ENCODE data around the gene SLIT3.
"Not testable (repeated sequence)": the region's sequence is repeated elsewhere in the genome, so short reads cannot be mapped to it uniquely, and the experiment has no call there.

Gene SLIT3

DNA sequence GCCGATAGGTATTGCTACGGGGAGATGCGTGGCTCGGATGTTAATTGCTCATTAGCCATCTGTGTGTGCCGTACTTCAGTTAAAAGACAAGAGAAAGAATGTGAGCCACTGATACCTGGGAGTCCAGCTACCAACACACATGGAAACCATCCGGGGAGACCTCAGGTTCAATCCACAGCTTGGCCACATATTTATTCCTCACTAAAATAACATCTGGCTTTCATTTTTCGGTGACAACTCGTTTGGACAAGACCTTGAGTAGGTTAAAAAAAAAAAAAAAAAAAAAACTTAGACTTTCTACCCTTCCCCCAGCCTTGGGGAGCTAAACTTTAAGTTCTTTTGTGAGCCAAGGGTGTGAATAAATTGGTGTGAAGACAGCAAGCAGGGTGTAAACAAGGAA lies 84.1 kb downstream of the SLIT3 start:
- DNase-seq, result no peak

DNA sequence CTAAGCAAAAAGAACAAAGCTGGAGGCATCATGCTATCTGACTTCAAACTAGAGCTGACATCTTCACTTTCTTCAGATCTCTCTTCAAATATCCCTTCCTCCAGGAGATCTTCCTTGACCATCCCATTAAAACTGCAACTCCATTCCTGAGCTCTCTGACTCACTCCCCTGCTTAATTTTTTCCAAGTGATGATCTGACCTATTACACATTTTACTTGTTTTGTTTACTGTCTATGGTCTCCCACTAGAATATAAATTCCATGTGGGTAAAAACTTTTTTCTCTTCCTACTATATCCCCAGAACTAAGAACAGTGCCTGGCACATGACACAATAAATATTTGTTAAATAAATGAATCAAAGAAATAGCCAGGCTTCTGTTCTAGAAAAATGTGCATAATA lies 87.5 kb downstream of the SLIT3 start:
- no peak for DNase-seq

DNA sequence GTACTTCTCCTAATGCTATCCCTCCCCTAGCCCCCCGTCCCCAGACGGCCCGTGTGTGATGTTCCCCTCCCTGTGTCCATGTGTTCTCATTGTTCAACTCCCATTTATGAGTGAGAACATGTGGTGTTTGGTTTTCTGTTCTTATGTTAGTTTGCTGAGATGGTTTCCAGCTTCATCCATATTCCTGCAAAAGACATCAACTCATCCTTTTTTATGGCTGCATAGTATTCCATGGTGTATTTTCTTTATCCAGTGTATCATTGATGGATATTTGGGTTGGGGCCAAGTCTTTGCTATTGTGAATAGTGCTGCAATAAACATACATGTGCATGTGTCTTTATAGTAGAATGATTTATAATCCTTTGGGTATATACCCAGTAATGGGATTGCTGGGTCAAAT lies 89.2 kb downstream of the SLIT3 start:
- DNase-seq, result not testable (repeated sequence)

DNA sequence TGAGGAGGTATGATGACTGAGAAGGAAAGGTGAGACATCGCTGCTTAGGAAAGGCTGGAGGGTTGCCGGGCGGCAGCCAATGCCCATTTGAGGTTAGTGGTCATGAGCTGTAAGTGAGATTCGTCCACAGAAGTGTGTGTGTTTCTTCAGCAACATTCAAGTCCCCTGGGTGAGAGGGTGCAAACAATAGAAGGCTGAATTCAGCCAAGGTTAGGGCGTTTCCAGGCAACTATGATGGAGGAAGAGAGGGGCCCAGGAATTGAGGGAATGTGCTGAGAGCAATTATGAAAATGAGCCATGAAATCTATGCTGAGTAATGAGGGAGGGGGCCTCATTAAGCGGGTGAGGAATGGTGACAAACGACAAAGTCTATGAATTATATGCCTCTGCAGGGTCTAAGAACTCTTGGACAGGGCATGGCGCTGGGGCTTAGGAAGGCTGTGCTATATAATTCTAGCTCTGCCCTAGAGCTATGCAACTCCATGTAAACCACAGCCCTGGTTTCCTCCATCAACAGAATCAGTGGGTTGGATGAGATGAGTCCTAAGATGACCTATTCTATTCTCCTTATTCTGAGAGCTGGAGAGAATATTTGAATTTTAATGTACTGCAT lies 96.0 kb downstream of the SLIT3 start:
- no peak for DNase-seq

DNA sequence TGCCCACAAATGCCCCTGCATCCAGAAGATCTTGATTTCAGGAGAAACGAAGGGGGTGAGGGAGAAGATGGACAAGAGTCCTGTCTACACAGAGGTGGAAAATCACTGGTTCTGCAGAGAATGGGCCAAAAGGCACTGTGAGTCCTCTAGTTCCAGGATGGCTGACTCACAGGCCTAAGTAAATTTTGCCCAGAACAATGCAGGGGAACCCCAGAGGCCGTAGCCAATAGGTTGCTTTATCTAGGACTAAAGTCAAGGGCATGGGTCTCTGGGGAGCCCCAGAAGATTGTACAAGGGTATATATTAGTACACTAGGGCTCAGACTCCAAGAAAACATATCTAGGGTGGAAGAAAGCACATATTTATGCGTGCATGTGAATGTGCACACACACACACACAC lies 98.0 kb downstream of the SLIT3 start:
- DNase-seq, result no peak

DNA sequence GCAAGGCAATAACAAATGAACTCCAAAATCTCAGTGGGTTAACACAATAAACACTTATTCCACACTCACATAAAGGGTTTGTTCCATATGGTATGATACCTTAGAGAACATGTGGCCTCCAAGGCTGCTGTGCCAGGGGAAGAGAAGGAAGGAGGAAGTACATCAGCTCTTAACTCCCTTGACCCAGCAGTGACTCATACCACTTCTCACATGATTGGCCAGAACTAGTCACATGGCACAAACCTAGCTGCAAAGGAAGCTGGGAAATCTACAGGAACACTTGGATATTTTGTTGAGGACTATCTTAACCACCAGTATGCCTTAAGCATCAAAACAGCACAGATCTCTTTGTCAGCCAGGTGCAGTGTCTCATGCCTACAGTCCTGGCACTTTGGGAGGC lies 99.3 kb downstream of the SLIT3 start:
- no peak for DNase-seq

DNA sequence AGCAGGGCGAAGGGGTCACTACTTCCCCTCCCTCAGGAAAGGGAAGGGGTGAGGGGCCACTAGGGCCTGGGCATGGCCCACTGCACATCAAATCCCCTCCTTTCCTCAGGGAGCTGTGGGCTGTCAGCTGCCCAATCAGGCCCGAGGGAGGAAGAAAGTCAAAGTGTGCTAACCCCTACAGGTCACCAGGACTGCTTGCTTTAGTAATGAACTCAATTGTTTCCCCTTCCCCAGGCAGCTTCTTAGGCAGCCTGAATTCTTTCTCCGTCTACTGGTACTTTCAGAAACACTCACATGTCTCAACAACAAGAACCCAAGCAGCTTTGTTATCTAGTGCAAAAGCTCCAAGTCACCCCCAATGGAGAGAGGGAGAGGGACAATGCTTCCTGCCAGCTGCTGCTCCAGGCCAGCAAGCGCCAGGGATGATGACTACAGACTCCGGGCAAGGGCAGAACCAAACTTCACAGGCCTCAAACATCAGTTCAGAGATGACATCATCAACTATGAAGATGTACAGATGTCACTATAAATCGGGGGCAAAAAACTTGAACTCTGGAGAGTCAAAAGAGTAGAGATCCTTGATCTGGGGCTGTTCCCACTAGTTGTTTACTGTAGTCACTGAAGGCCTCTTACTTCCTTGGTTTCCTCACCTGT lies 100.7 kb downstream of the SLIT3 start:
- no peak for DNase-seq

DNA sequence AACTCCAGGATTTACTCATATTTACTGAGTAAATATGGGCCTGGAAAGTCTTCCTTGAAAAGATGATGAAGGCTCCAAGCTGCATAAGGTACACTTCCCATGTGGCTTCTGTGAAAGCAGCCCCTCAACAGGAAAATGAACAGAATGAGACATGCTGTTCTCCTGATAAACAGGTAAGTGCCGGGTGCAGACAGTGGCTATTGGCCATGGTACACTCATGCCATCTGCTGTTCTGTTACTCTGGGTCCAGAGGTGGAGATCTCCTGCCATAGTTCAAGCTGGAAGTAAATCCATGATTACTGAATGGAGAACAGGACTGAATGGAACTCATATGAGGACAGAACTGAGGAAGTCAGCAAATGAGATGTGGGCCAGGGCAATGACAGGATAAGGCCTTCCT lies 103.6 kb downstream of the SLIT3 start:
- DNase-seq, result no peak

DNA sequence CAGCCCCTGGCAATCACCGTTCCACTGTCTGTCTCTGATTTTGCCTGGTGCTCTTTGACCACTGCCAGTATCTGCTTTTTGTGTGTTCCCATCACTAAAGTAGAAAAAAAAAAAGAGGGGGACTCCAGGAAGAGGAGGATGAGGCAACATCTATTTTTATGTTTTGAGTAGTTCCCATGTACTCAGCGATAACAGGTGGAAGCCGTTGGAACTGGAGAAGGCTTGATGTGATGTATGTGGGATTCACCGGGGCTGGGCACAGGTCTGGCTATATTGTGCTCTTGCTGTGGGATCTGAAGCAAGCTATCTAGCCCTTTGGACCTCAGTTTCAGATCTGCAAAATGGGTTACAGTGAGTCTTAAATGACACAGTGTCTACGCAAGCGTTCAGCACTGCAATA lies 104.9 kb downstream of the SLIT3 start:
- no peak for DNase-seq

DNA sequence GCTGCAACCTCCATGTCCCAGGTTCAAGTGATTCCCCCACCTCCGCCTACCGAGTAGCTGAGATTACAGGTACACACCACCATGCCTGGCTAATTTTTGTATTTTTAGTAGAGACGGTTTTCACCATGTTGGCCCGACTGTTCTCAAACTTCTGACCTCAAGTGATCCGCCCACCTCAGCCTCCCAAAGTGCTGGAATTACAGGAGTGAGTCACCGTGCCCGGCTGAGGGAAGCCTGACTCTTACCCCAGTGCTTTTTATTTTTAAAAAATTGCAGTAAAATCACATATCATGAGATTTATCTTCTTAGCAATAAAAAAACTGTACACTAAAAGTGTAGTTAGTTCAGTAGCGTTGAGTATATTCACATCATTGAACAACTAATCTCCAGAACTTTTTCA lies 105.3 kb downstream of the SLIT3 start:
- DNase-seq, result no peak

DNA sequence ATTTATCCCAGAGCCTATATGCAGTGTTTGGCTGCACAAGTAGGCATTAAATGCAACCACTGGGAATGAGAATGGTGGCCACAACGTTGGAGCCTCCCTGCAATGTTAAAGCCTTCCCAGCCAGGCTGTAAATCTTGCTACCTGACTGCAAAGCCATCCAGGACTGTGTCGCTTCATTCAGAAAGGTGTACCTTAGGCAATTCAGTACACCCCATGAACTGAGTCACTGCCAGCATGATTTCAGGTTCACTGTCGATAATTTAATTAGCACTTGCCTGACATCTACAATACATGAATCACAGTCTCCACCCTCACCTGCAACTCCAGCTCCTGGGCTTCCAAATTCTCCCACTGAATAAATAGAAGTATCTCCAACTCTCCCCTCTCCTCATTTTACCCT lies 108.4 kb downstream of the SLIT3 start:
- DNase-seq, result no peak

DNA sequence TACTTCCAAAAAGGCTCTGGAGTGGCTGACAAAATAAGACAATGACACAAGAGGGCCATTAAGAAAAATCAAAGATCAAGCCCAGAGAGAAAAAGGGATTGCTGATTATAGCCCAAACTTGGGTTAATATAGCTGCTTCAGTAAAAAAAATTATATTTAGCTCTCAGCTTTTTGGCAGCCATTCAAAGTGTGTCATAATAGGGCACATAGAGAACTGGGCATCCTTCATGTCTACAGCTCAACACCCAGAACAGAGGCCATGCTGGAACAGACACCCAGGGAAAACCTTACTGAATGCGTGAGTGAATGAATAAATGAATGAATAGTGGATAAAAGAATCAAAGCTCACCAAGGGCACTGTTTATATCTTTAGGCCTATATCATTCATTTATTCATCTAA lies 110.1 kb downstream of the SLIT3 start:
- no peak for DNase-seq

DNA sequence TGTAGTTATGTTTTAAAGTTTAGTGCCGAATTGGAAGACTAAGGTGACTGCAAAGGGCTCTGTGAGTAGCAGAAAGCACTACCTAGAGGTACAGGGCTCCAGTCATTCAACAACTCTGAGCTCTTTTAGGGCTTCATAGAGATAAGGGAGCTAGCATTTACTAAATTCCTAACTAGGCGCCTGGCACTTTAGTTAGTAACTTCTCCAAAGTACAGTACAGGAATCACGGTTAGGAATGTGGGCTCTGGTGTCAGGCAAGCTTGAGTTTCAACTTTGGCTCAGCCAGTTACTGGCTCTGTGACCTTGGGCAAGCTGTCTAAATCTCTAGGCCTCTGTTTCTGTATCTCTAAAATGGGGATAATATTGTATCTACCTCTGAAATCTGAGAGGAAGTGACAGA lies 115.3 kb downstream of the SLIT3 start:
- no peak for DNase-seq

DNA sequence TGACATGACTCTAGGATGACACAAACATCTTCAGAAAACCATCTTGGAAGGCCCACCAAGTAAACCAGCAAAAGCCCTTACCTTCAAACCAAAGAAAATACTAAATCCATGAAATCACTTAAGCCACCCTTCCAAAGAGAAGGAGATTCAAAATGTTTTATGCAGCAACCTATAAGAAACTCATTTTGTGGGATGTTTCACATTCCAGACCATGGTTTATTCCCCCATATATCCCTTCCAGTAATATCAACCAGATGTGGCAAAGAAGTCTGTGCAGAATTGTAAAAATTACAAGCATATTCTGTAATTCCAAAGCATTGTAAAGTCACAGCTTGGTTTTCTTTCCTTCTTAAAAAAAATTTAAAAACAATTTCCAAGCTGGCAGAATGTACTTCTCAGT lies 117.4 kb downstream of the SLIT3 start:
- no peak for DNase-seq

DNA sequence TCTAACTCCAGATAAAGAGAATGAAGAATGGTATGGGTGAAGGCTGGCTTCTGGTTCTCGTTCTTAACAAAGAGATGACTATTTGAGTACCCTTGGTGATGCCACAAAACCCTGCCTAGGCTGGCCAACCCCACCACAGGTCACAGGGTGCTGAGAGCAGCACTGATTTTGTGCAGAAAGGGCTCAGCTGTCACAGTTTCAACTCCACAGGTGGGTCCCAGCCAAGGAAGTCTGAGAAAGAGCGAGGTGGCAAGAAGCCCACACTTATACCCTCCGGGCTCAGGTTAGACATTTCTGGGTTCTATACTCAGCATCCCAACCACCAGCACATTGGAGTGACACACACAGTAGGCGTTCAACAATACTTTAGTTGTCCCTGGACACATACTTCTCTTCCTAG lies 118.1 kb downstream of the SLIT3 start:
- DNase-seq, result no peak

DNA sequence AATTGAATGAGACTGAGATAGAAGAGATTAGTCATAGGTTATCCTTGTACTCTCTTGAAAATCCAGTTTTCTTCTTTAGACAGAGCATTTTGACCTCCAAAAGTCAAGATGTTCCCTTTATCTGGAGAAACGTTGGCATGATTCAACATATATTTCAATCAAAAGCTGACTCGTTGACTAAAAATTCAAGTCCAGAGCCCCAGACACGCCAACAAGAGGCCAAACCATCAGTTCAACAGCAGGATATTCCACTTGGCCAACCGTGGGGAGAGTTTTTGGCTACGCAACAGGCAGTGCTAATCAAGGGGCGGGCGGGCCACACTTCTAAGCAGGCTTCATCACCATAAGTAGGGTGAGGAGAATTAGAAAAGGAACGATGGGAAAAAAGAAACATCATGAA lies 119.1 kb downstream of the SLIT3 start:
- DNase-seq, result no peak

DNA sequence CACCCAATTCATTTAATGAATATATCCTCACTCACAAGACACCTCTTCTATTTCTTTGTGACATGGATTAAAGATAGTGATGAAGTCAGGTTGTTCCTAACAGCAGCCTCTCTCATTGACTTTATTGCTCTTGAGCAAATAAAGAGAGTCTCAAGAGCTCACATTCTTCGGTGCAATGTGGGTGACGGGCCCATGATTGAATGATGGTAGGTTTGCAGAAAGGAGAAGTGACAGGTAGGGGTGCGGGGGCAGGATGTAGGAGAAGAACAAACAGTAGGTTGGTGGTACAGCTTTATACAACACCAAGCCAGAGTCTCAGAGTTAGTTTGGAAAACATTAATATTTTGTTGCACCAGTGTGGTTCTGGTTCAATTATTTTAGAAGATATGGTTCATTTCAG lies 122.2 kb downstream of the SLIT3 start:
- DNase-seq, result no peak

DNA sequence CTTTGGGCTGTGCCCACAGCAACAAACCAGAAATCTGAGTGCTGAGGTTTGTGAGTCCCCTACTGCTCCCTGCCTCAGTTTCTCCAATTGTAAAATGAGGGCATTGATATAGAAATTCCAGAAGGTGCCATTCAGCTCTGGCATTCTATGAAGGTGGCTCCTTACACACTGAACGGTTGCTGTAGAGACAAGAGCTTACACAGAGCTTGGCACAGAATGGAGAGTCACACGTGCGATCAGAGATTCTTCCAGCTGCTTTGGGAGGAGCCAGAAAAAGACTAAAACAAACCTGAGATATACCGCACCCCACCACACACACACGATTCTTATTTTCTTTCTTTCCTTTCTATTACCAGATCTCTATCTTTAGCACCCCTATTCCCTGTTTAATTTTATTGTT lies 122.7 kb downstream of the SLIT3 start:
- no peak for DNase-seq

DNA sequence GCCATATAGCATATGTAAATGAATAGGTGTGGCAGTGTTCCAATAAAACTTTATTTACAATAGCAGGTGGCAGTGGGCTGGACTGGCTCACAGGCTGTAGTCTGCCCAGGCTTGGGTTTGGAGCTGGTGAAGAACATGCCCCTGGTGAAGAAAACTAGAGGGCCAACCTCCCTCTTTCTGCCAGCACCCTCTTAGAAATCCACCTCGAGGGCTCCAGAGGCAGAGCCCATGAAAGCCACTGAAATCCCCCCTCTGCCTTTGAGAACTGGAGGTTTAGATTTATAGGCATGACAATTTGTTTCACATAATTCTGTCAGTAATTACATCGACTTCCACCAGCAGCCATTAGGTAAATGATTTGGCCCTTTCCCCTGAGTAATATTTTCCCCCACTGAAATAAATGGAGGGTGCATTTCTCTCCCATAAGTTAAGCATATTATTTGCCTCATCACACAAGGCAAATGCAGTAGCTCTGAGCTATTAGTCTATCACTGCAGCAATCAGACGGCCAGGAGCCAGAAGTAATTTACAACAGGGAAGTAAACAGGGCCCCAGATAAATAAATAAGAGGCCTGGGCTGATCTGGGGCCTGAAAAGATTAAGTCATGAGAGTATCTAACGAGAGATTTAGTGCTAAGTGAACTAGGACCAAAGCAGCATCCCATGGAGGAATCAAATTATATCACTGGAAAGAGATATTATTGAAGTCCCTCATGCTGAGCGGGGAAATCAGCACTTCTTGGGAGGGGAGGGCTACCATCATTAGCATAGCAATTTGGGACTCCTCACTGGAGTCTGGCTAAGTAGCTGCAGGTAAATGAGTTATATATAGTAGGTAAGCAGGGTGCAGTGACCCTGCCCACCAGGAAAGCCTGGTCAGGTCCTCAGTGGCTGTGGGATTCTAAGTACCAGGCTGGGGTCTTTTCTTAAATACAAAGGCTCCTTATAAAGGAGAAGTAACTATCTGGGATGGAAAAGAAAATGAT lies 123.9 kb downstream of the SLIT3 start:
- DNase-seq, result no peak

DNA sequence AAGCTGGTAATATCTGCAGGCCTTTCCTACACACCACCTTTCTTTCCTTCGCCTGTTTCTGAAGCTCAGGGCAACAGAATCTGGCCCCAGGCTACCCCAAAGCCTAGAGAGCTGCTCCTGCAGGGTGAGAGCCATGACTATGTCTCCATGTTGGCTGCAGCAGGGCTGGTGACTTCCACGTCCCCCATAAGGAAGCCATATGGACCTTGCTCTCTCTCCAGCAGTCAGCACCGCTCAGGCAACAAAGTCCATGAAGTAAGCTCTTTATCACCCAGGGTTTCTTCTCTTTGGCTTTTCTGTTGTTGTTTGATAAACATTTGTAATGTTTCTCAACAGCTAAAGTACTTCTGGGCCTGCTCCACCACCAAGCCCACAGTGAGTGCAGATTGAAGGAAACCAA lies 125.2 kb downstream of the SLIT3 start:
- no peak for DNase-seq

DNA sequence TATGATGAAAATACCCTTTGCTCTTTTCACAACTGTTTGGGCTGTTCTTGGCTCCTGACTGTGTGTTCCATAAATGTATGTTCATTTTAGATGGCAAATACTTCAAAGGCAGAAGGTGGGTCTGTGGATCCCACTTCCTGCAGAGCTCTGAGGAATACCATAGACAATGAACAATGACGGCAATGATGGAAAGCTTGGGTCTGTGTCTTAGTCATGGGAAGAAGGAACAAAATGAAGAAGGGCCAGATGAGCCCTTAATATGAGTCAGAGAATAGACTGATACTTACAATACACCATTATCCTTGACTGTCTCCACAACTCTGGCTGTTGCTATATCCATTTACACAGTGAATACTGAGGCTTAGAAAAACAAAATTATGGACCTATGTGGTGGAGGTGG lies 126.0 kb downstream of the SLIT3 start:
- DNase-seq, result no peak

DNA sequence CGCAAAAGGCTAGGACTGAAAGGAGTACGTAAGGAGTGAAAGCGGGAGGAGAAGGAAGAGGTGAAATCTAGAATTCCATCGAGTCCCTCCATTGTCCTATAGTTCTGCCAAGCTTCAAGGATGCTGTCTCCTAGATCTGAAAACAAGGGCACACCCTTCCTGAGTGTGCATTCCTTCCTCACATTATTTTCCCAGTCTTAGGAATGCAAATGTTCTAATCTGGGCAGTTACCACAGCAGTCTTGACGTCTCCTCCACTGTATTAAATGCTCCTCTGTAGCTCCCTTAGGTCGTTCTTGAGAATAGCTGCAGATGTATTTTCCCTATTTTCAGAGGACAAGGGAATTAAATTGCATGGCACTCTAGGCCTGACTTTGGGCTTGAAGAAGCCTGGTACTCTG lies 127.6 kb downstream of the SLIT3 start:
- DNase-seq, result no peak

DNA sequence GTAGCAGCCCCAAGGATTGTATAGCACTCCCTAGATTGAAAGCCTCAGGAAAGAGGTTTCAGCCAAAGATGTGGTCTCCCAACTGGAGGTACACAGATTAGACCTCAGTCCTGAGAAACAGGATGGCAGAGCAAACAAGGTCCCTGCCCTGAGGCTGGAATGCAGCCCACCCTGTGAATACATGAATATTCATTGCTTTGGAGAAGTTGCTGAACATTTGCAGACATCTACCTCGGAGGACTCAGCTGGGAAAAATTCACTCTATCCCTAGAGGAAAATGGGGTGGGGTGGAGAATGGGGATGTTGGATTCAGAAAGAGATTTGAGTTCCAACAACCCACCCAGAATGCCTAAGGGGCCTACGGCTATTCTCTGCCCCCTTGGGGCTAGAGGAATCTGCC lies 129.4 kb downstream of the SLIT3 start:
- DNase-seq, result no peak

DNA sequence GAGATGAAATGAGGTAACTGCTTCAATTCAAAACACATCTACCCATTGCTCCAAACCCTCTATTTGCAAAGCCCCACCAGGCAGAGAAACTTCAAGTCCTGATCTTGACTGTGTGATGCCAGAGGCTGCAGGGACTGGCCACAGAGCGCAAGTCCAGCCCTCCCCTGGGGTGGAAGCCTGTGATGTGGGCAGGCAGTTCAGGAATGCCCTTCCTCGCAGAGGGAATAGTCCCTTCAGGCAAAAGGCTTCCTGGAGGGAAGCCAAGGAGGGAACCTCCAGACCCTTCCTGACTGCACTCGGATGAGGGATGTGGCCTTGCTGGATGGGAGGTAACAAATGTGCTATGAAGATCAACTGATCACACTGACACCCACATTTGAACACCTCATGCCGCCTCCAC lies 131.2 kb downstream of the SLIT3 start:
- no peak for DNase-seq

All from activated CD4-positive, alpha-beta T cell treated with anti-CD3 and anti-CD28 coated beads for 4 hours (primary cell).